HUES48 (cell line): ENCODE data around the gene COPS6.
A peak's percentile ranks its signal among the peaks of the same experiment; 100 is the strongest.

ENCODE experiments used
- H3K27ac ChIP-seq: one replicate; pipeline ENCODE4 v1.7.0; 2013; ENCODE audit warnings: low read depth, low read length, inconsistent platforms
- H3K27me3 ChIP-seq: 2 replicates; pipeline ENCODE4 v1.6.1; 2013; ENCODE audit warnings: mild to moderate bottlenecking, low read length; ENCODE audit not compliant: control insufficient read depth, insufficient read depth
- H3K36me3 ChIP-seq: 2 replicates; pipeline ENCODE4 v1.6.1; 2013; ENCODE audit warnings: low read length; ENCODE audit not compliant: control insufficient read depth, insufficient read depth
- H3K4me1 ChIP-seq: 2 replicates; pipeline ENCODE4 v1.6.1; 2013; ENCODE audit warnings: mild to moderate bottlenecking, low read length; ENCODE audit not compliant: control insufficient read depth, insufficient read depth
- H3K4me3 ChIP-seq: 2 replicates; pipeline ENCODE4 v1.5.1; 2013; ENCODE audit warnings: mild to moderate bottlenecking, low read depth, low read length
- H3K9ac ChIP-seq: 2 replicates; pipeline ENCODE4 v1.6.1; 2013; ENCODE audit warnings: mild to moderate bottlenecking, low read depth, low read length, moderate library complexity
- H3K9me3 ChIP-seq: 2 replicates; pipeline ENCODE4 v1.6.1; 2013; ENCODE audit warnings: low read length; ENCODE audit not compliant: control insufficient read depth, insufficient read depth

Gene COPS6

DNA sequence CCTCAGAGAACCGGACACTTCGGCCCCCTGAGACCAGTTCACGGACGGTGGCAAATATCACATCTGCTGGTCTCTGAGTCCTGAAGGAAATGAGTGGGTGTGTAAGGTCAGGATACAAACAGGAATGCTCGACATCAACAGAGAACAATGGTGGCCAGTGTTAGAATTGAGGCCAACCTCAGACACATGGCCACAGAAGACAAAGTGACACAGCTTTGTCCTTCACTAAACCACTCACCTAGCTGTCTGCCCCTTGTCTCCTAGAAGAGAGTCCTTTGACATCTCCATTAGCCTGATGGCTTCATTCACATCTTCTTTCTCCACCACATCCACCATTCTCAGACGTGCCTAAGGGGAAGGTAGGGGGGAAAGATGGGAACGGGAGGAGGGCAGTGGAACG is 4.3 kb downstream of the COPS6 start:
- Histone ChIP-seq H3K9me3 (no peaks in the 10 kb centered on the region), H3K4me1 (peaks cover 5% of the 10 kb centered on the region; the same call in 1 of the 2 replicates), H3K9ac (no peak overlapping the region), H3K27ac (peak overlapping the region; percentile 46), H3K36me3 (peaks cover 77% of the 10 kb centered on the region), H3K27me3 (no peaks in the 10 kb centered on the region), H3K4me3 (no peak overlapping the region)

DNA sequence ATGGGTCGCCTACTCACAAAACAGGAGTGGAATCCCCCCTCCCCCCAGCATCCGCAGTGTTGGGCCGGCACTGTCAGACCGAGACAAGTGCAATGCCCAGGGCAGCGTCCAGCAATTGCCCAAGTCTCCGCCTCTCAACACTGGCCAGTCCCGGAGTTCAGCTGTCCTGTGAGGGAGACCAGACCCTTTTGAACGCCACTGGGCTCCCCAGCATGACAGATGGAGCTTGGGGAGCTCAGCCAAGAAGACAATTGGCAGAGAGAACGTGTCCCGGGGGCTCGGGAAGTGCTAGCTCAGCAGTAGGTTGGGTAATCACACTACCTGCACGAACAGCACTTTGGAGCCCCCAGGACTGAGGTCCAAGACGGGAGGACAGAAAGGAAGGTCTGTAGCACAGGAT is 4.7 kb downstream of the COPS6 start:
- peaks cover 82% of the 10 kb centered on the region for H3K36me3 ChIP-seq
- H3K27ac ChIP-seq = peak overlapping the region; percentile 46
- H3K9ac ChIP-seq = no peak overlapping the region
- H3K4me1 ChIP-seq = peaks cover 5% of the 10 kb centered on the region; the same call in 1 of the 2 replicates
- no peaks in the 10 kb centered on the region for H3K27me3 ChIP-seq
- H3K4me3 ChIP-seq = no peak overlapping the region
- H3K9me3 ChIP-seq = no peaks in the 10 kb centered on the region

GRCh38 chr7:100093925-100094486 is 5.2 kb downstream of the COPS6 start:
- peaks cover 87% of the 10 kb centered on the region for H3K36me3 ChIP-seq
- no peak overlapping the region for H3K9ac ChIP-seq
- no peaks in the 10 kb centered on the region for H3K27me3 ChIP-seq
- no peak overlapping the region for H3K4me3 ChIP-seq
- H3K9me3 ChIP-seq = no peaks in the 10 kb centered on the region
- peaks cover 5% of the 10 kb centered on the region; the same call in 1 of the 2 replicates for H3K4me1 ChIP-seq
- H3K27ac ChIP-seq = no peak overlapping the region

DNA sequence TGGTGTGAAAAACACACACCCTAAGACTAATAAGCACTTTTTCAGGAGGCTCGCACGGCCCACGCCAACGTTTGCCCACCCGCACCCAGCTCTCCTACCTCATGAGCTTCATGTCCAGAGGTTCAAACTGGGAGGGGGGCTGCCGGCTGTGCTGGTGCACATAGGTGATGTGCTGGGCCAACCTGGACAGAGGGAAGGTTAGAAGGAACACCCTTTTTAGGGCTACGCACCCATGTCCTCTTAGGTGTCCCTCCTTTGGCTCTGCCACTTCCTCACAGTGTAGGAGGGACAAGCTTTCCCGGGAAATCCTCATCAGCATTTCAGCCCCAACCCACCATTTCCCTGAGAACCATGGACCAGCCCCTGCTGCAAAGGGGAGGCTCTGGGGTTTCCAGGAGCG is 6.5 kb downstream of the COPS6 start:
- peaks cover 96% of the 10 kb centered on the region for H3K36me3 ChIP-seq
- no peaks in the 10 kb centered on the region for H3K27me3 ChIP-seq
- no peak overlapping the region for H3K9ac ChIP-seq
- no peaks in the 10 kb centered on the region for H3K9me3 ChIP-seq
- H3K4me1 ChIP-seq = peaks cover 5% of the 10 kb centered on the region; the same call in 1 of the 2 replicates
- H3K4me3 ChIP-seq = no peak overlapping the region
- no peak overlapping the region for H3K27ac ChIP-seq

GRCh38 chr7:100095704-100096103 is 6.9 kb downstream of the COPS6 start:
- Histone ChIP-seq H3K27ac (peak overlapping the region; percentile 7), H3K27me3 (no peaks in the 10 kb centered on the region), H3K9ac (no peak overlapping the region), H3K9me3 (no peaks in the 10 kb centered on the region), H3K4me3 (no peak overlapping the region), H3K4me1 (peaks cover 5% of the 10 kb centered on the region; the same call in 1 of the 2 replicates), H3K36me3 (peaks cover 92% of the 10 kb centered on the region)

- Histone ChIP-seq H3K4me3 (no peak overlapping the region), H3K9ac (0 out of 2 replicates have a peak overlapping the region, but pooled peaks have one; percentile 100), H3K36me3 (peaks cover 69% of the 10 kb centered on the region), H3K27ac (peak overlapping the region; percentile 100), H3K4me1 (peaks cover 10% of the 10 kb centered on the region; the same call in 1 of the 2 replicates), H3K9me3 (no peaks in the 10 kb centered on the region), H3K27me3 (no peaks in the 10 kb centered on the region)
Measured at GRCh38 chr7:100098913-100099312, 10.1 kb downstream of the COPS6 start.

GRCh38 chr7:100099452-100099851 is 10.7 kb downstream of the COPS6 start:
- Histone ChIP-seq H3K9me3 (no peaks in the 10 kb centered on the region), H3K27me3 (no peaks in the 10 kb centered on the region), H3K27ac (peak overlapping the region; percentile 100), H3K9ac (peak overlapping the region; percentile 100), H3K4me3 (peak overlapping the region; percentile 96), H3K36me3 (peaks cover 67% of the 10 kb centered on the region), H3K4me1 (peaks cover 10% of the 10 kb centered on the region; the same call in 1 of the 2 replicates)

- Histone ChIP-seq H3K4me1 (peaks cover 10% of the 10 kb centered on the region; the same call in 1 of the 2 replicates), H3K4me3 (peak overlapping the region; percentile 96), H3K9me3 (no peaks in the 10 kb centered on the region), H3K27ac (peak overlapping the region; percentile 100), H3K27me3 (no peaks in the 10 kb centered on the region), H3K9ac (peak overlapping the region; percentile 100), H3K36me3 (peaks cover 64% of the 10 kb centered on the region)
Measured at GRCh38 chr7:100100420-100101015, 11.7 kb downstream of the COPS6 start.

DNA sequence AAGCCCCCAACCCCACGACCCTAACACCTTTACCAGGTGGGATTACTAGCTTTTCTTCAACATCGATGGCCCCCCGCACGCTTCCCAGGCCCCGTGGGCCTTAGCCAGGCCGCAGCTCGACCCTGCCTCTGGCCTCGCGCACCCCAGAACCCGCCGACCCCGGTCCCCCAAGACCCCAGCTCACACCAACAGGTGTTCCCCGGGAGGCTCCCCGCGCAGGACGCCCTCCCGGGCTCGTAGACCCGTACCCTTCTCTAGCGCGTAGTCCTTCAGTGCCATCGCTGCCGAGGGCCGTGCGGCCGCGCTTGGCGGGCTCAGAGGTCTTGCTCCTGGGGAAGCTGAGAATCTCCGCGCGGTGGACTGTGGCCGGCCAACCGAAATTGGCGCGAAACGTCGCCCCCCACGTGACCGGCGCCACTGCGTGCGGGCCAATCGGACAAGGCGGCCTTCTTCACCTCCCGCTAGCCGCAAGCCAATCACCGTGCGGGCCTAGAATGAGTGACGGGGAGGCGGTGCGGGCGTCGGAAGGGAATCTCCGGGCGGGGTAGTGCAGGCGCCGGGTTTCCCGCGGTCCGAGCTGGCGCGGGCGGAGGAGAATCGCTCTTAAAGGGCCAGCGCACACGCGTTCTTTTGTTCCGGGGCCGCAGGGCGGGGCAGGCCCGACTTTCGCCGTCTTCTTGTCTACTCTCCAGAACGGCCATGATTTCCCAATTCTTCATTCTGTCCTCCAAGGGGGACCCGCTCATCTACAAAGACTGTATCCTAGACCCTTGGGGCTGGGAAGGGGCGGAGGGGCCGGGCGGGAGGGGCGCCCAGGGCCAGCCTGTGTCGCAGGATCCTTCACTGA is 12.5 kb downstream of the COPS6 start, which contains the start of the genes AP4M1 and MCM7:
AP4M1 (plus strand) TSS at position 628 of the 847 bp plus-strand sequence; CDS start at position 700, 72 bp downstream.
MCM7 (minus strand) TSS at position 382 of the 847 bp plus-strand sequence; CDS start at position 279, 103 bp downstream.
- H3K36me3 ChIP-seq = peaks cover 64% of the 10 kb centered on the region
- no peaks in the 10 kb centered on the region for H3K27me3 ChIP-seq
- H3K27ac ChIP-seq = peak within 1 kb of the TSS; percentile 100
- peak within 1 kb of the TSS; percentile 96 for H3K4me3 ChIP-seq
- H3K9ac ChIP-seq = peak within 1 kb of the TSS; percentile 100
- no peaks in the 10 kb centered on the region for H3K9me3 ChIP-seq
- peaks cover 10% of the 10 kb centered on the region; the same call in 1 of the 2 replicates for H3K4me1 ChIP-seq

- H3K4me3 ChIP-seq = no peak overlapping the region; the same call in 1 of the 2 replicates
Measured at GRCh38 chr7:100102950-100103840, 14.4 kb downstream of the COPS6 start.

More at GRCh38 chr7:100102950-100103840, 14.4 kb downstream of the COPS6 start:
- Histone ChIP-seq H3K9ac (0 out of 2 replicates have a peak overlapping the region, but pooled peaks have one; percentile 100), H3K9me3 (no peaks in the 10 kb centered on the region), H3K27ac (no peak overlapping the region), H3K4me1 (peaks cover 10% of the 10 kb centered on the region; the same call in 1 of the 2 replicates), H3K36me3 (peaks cover 65% of the 10 kb centered on the region), H3K27me3 (no peaks in the 10 kb centered on the region)
